Measurements from ENCODE around the gene CCDC102A. TPM values are rescaled to one million over a fixed set of nuclear protein-coding genes. Genes with fewer than 3 reads are reported as not detected.

Gene CCDC102A
- total and polyA plus RNA-seq, 2 of the 13 experiments (the other 11 are each of a cell fraction or from before 2014, with no cell fraction given), result 2.1 to 2.8 TPM

DNA sequence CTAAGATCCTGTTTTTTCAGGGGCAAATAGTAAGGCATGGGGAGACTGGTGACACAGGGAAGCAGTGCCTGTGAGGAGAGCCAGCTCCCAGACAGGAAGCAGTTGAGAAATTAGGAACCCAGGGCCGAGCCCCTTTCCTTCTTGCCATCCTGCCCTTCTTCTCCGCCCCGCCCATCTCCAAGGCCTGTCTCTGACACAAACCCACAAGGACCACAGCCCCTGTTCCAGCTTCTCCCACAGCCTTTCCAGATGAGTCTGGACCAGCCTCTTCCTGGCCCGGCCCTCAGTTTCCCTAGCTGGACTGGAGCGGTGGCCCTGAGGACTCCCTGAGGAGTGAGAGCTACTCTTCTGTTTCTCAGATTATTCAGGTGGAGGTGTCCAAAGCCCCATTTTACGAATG lies 9.9 kb downstream of the CCDC102A start (continued):
- TF ChIP-seq, protein P1, sequence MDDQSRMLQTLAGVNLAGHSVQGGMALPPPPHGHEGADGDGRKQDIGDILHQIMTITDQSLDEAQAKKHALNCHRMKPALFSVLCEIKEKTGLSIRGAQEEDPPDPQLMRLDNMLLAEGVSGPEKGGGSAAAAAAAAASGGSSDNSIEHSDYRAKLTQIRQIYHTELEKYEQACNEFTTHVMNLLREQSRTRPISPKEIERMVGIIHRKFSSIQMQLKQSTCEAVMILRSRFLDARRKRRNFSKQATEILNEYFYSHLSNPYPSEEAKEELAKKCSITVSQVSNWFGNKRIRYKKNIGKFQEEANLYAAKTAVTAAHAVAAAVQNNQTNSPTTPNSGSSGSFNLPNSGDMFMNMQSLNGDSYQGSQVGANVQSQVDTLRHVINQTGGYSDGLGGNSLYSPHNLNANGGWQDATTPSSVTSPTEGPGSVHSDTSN (CRISPR knock-in tag; IDR thresholded peaks at IDR 0.05; ENCODE audit: borderline replicate concordance), result no peak
- TF ChIP-seq, protein P2, sequence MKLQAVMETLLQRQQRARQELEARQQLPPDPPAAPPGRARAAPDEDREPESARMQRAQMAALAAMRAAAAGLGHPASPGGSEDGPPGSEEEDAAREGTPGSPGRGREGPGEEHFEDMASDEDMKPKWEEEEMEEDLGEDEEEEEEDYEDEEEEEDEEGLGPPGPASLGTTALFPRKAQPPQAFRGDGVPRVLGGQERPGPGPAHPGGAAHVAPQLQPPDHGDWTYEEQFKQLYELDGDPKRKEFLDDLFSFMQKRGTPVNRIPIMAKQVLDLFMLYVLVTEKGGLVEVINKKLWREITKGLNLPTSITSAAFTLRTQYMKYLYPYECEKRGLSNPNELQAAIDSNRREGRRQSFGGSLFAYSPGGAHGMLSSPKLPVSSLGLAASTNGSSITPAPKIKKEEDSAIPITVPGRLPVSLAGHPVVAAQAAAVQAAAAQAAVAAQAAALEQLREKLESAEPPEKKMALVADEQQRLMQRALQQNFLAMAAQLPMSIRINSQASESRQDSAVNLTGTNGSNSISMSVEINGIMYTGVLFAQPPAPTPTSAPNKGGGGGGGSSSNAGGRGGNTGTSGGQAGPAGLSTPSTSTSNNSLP (IDR thresholded peaks at IDR 0.05; ENCODE audit: low read depth, low read length), result no peak

DNA sequence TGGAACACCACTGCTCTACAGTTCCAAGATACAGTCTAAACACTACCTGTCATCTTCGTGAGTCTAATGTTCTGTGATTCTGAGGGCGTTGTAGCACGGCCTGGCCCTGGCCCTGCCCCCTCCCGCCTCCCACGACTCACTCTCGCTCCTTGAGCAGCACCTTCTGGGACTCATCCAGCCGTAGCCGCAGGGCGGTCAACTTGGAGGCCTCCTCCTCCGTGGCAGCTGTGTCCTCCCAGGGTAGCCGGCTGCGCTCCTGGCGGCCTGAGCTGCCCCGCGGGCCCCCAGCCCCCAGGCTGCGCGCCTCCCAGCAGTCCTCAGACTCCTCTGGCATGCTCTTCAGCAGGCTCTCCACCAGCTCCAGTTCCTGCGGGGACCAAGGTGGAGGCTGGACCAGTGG lies 10.6 kb downstream of the CCDC102A start:
- peak; percentile 28; the same call in 1 of the 2 replicates for TF ChIP-seq ZNF768 (CRISPR knock-in tag; IDR thresholded peaks at IDR 0.05)
- TF ChIP-seq MIXL1 (CRISPR knock-in tag; IDR thresholded peaks at IDR 0.05), result no peak
- H3K9me3 ChIP-seq (ENCODE audit: low read length), result no peaks in the 10 kb centered on the region
- BruUV-seq (replicated peaks), result no TSS peak

More for the DNA sequence above, 10.6 kb downstream of the CCDC102A start:
- no peaks in the 10 kb centered on the region for H3K27me3 ChIP-seq (ENCODE audit: control insufficient read depth in 1 of 2, insufficient read depth in 2 of 2, low read length in 2 of 2)
- peaks cover 25% of the 10 kb centered on the region for H3K4me1 ChIP-seq (ENCODE audit: insufficient read depth, low read length)
- no peak overlapping the region for H3K9ac ChIP-seq (ENCODE audit: insufficient read depth, low read depth, low read length)
- ChIA-PET POLR2A (interaction anchor here (1.5 kb wide), 1 partner anchor 11 kb away, joined by 3 read pairs; the partner anchor contains the start of gene CCDC102A), CTCF (ENCODE audit: low intra/inter-chr PET ratio, low total read pairs) (no interaction called here)
- no peak overlapping the region for H3K4me3 ChIP-seq (replicated peaks in 1 of 3; ENCODE audit: insufficient read depth in 1 of 3, low read depth in 2 of 3, low read length in 3 of 3)
- H3K4me2 ChIP-seq (ENCODE audit: low read depth, low read length), result no peak overlapping the region
- WGBS (ENCODE audit: low lambda C conversion rate), result 70% methylated on average over 17 of the region's 18 CpGs
- in situ Hi-C loops (cut with HindIII; ENCODE audit: extremely low pct_ligation_motif_present, low pct_unique_long_range_greater_than_20kb), result no loop called here
- no peaks in the 10 kb centered on the region for H3K79me2 ChIP-seq (ENCODE audit: insufficient read depth, low read length)
- DNase-seq (ENCODE audit: low spot score) (no peak), ATAC-seq (no peak), FAIRE-seq (no peak)
- intact Hi-C loops (cut with micrococcal nuclease; ENCODE audit: unreplicated experiment), result no loop called here
- no peaks in the 10 kb centered on the region for H4K20me1 ChIP-seq (ENCODE audit: insufficient read depth, low read length)
- no peak overlapping the region for H3K27ac ChIP-seq (ENCODE audit: extremely low read length, insufficient read depth, low read length)
- H3K36me3 ChIP-seq (replicated peaks in 1 of 2; ENCODE audit: control insufficient read depth in 1 of 2, insufficient read depth in 2 of 2, low read length in 2 of 2), result no peaks in the 10 kb centered on the region
- H2AFZ ChIP-seq (ENCODE audit: low read length), result no peak overlapping the region

Measured in HepG2 (cell line).